GM08714 (cell line): ENCODE measurements around the gene KIAA1191.
"Not testable (repeated sequence)": the region's sequence is repeated elsewhere in the genome, so short reads cannot be mapped to it uniquely, and the experiment has no call there.

Experiments
- H3K4me3 ChIP-seq: fragments of 200-500 bp; sonication (Bioruptor generic); 2 replicates; pipeline ENCODE4 v1.5.1; 2014; ENCODE audit warnings: mild to moderate bottlenecking, low read length, inconsistent platforms
- ZNF274 ChIP-seq: IDR thresholded peaks from 2 replicates; pipeline ENCODE4 v1.6.1; 2012; ENCODE audit warnings: mild to moderate bottlenecking, low read depth, low read length

KIAA1191 gene

GRCh38 chr5:176320577-176320976 lies 41.0 kb downstream of the KIAA1191 start:
- TF ChIP-seq ZNF274: no peak
- H3K4me3 ChIP-seq: no peak overlapping the region

- TF ChIP-seq ZNF274: no peak
- H3K4me3 ChIP-seq: no peak overlapping the region
Measured at GRCh38 chr5:176319827-176320554, 41.6 kb downstream of the KIAA1191 start.

GRCh38 chr5:176317534-176318374 lies 43.8 kb downstream of the KIAA1191 start:
- no peak for TF ChIP-seq ZNF274
- no peak overlapping the region for H3K4me3 ChIP-seq

DNA sequence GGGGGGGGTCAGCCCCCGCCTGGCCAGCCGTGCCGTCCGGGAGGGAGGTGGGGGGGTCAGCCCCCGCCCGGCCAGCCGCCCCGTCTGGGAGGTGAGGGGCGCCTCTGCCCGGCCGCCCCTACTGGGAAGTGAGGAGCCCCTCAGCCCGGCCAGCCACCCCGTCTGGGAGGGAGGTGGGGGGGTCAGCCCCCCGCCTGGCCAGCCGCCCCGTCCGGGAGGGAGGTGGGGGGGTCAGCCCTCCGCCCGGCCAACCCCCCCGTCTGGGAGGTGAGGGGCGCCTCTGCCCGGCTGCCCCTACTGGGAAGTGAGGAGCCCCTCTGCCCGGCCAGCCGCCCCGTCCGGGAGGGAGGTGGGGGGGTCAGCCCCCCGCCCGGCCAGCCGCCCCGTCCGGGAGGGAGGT lies 56.2 kb downstream of the KIAA1191 start:
- H3K4me3 ChIP-seq: not testable (repeated sequence)
